Testis (tissue), 2 donors: ENCODE measurements around the gene FAM83D.

Experiments
- POLR2A ChIP-seq: fragments of 450-650 bp; IDR thresholded peaks from one replicate; pipeline ENCODE4 v1.6.1; 2017; ENCODE audit warnings: antibody characterized with exemption, mild to moderate bottlenecking, moderate library complexity
- TF ChIP-seq, protein P1 (sequence below), 3 experiments: fragments of 450-650 bp in 2 of 3; fragments of 200-600 bp in 1 of 3; sonication (generic) in 1 of 3; IDR thresholded peaks; one replicate each; pipeline ENCODE4 v1.5.1; 2016 to 2019; ENCODE audit warnings: antibody characterized with exemption in 3 of 3, mild to moderate bottlenecking in 2 of 3, moderate library complexity in 1 of 3

DNA sequence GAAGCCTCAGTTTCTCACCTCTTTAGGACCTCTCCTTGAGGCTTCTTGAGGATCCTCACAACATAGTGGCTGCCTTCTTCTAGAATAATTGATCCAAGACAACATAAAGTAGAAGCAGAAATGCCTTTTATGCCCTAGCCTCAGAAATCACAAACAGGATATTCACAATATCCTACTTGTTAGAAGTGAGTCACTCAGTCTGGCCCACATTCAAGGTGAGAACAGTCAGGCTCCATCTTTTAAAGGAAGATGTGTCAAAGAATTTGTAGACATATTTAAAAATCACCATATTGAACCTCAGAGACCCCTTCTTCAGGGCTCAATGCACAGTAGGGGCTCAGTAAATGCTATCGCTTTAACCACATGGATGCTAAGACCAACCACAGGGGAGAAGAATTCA is 20.8 kb upstream of the FAM83D start:
- TF ChIP-seq, protein P1, sequence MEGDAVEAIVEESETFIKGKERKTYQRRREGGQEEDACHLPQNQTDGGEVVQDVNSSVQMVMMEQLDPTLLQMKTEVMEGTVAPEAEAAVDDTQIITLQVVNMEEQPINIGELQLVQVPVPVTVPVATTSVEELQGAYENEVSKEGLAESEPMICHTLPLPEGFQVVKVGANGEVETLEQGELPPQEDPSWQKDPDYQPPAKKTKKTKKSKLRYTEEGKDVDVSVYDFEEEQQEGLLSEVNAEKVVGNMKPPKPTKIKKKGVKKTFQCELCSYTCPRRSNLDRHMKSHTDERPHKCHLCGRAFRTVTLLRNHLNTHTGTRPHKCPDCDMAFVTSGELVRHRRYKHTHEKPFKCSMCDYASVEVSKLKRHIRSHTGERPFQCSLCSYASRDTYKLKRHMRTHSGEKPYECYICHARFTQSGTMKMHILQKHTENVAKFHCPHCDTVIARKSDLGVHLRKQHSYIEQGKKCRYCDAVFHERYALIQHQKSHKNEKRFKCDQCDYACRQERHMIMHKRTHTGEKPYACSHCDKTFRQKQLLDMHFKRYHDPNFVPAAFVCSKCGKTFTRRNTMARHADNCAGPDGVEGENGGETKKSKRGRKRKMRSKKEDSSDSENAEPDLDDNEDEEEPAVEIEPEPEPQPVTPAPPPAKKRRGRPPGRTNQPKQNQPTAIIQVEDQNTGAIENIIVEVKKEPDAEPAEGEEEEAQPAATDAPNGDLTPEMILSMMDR (IDR thresholded peaks at IDR 0.05), result no peak
- TF ChIP-seq POLR2A, result no peak
